DOHH2 (cell line): ENCODE results near the gene CDC42BPA.

ENCODE experiments used
- H3F3A ChIP-seq: fragments of 200-600 bp; sonication (generic), shearing (Covaris generic); 2 replicates; pipeline ENCODE4 v1.6.0; 2016; ENCODE audit warnings: antibody characterized with exemption, mild to moderate bottlenecking; ENCODE audit not compliant: control insufficient read depth, insufficient read depth
- H3K27ac ChIP-seq: fragments of 200-600 bp; sonication (generic); 2 replicates; pipeline ENCODE4 v1.5.1; 2014; ENCODE audit warnings: low read depth, mild to moderate bottlenecking, low read length, moderate library complexity
- H3K27me3 ChIP-seq: fragments of 200-600 bp; sonication (generic); 2 replicates; pipeline ENCODE4 v1.6.1; 2014; ENCODE audit warnings: mild to moderate bottlenecking, low read length, mixed read lengths; ENCODE audit not compliant: control insufficient read depth
- H3K36me3 ChIP-seq: fragments of 200-600 bp; sonication (generic); 2 replicates; pipeline ENCODE4 v1.6.1; 2014; ENCODE audit warnings: mild to moderate bottlenecking, low read length, moderate library complexity, mixed read lengths; ENCODE audit not compliant: control insufficient read depth
- H3K4me1 ChIP-seq: fragments of 200-600 bp; sonication (generic); 2 replicates; pipeline ENCODE4 v1.6.1; 2014; ENCODE audit warnings: mild to moderate bottlenecking, low read length, mixed read lengths; ENCODE audit not compliant: control insufficient read depth
- H3K4me2 ChIP-seq: fragments of 200-600 bp; sonication (generic); 2 replicates; pipeline ENCODE4 v1.6.0; 2014; ENCODE audit warnings: mild to moderate bottlenecking, low read length, moderate library complexity
- H3K4me3 ChIP-seq: fragments of 200-600 bp; sonication (generic); 2 replicates; pipeline ENCODE4 v1.5.1; 2014; ENCODE audit warnings: mild to moderate bottlenecking, low read length, mixed read lengths
- H3K79me2 ChIP-seq: fragments of 200-600 bp; sonication (generic); 2 replicates; pipeline ENCODE4 v1.6.1; 2014; ENCODE audit warnings: mild to moderate bottlenecking, low read length, mixed read lengths; ENCODE audit not compliant: control insufficient read depth
- H3K9me2 ChIP-seq: fragments of 200-600 bp; sonication (generic); replicated peaks from 2 replicates; pipeline ENCODE4 v1.6.1; 2014; ENCODE audit warnings: mild to moderate bottlenecking, low read length, mixed read lengths; ENCODE audit not compliant: control insufficient read depth
- H3K9me3 ChIP-seq: fragments of 200-600 bp; sonication (generic); 2 replicates; pipeline ENCODE4 v1.6.1; 2014; ENCODE audit warnings: antibody characterized with exemption, low read length, mixed read lengths; ENCODE audit not compliant: control insufficient read depth, insufficient read depth
- H4K20me1 ChIP-seq: fragments of 200-600 bp; sonication (generic); 2 replicates; pipeline ENCODE4 v1.6.0; 2014; ENCODE audit warnings: low read depth, mild to moderate bottlenecking, antibody characterized with exemption, low read length, moderate library complexity; ENCODE audit not compliant: control insufficient read depth, insufficient read depth
- EZH2phosphoT487 ChIP-seq: fragments of 200-600 bp; sonication (generic); IDR thresholded peaks from 2 replicates; pipeline ENCODE4 v1.6.1; 2017; ENCODE audit warnings: borderline replicate concordance, mild to moderate bottlenecking, antibody characterized with exemption, low read length, moderate library complexity, mixed read lengths
- TF ChIP-seq, protein P1 (sequence below): fragments of 200-600 bp; sonication (generic); IDR thresholded peaks from one replicate; pipeline ENCODE4 v1.5.1; 2014; ENCODE audit warnings: antibody characterized with exemption, mild to moderate bottlenecking, low read depth, low read length; ENCODE audit not compliant: poor library complexity, severe bottlenecking

CDC42BPA gene

DNA sequence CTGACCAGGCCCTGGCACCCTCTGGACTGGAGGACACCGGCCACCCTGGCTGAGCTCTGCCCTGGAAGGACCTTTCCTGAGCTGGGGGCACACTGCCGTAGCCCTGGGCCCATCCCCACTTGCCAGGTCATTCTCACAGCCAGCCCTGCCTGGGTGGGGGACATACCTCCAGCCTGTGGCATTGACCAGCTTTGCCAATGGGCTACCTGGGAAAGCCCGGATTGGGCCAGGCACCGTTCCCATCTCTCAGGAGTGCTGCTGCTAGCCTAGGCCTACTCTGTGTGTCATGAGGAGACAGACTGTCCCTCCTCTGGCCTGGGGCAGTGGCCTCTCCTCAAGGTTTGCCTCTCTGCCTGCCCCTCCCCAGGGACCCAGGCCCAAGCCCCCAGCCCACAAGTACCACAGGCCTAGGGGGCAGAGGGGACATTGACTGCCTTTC, 338.2 kb downstream of the CDC42BPA start:
- Histone ChIP-seq H3K4me1 (no peaks in the 10 kb centered on the region), H3F3A (no peaks in the 10 kb centered on the region), H3K27me3 (no peaks in the 10 kb centered on the region), H3K36me3 (no peaks in the 10 kb centered on the region), H3K27ac (no peak overlapping the region), H3K79me2 (no peaks in the 10 kb centered on the region), H3K4me2 (no peak overlapping the region), H3K9me2 (no peaks in the 10 kb centered on the region), H3K9me3 (no peaks in the 10 kb centered on the region), H4K20me1 (no peaks in the 10 kb centered on the region), H3K4me3 (no peak overlapping the region)
- TF ChIP-seq, protein P1, sequence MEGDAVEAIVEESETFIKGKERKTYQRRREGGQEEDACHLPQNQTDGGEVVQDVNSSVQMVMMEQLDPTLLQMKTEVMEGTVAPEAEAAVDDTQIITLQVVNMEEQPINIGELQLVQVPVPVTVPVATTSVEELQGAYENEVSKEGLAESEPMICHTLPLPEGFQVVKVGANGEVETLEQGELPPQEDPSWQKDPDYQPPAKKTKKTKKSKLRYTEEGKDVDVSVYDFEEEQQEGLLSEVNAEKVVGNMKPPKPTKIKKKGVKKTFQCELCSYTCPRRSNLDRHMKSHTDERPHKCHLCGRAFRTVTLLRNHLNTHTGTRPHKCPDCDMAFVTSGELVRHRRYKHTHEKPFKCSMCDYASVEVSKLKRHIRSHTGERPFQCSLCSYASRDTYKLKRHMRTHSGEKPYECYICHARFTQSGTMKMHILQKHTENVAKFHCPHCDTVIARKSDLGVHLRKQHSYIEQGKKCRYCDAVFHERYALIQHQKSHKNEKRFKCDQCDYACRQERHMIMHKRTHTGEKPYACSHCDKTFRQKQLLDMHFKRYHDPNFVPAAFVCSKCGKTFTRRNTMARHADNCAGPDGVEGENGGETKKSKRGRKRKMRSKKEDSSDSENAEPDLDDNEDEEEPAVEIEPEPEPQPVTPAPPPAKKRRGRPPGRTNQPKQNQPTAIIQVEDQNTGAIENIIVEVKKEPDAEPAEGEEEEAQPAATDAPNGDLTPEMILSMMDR = no peak
- TF ChIP-seq EZH2phosphoT487 = no peak

DNA sequence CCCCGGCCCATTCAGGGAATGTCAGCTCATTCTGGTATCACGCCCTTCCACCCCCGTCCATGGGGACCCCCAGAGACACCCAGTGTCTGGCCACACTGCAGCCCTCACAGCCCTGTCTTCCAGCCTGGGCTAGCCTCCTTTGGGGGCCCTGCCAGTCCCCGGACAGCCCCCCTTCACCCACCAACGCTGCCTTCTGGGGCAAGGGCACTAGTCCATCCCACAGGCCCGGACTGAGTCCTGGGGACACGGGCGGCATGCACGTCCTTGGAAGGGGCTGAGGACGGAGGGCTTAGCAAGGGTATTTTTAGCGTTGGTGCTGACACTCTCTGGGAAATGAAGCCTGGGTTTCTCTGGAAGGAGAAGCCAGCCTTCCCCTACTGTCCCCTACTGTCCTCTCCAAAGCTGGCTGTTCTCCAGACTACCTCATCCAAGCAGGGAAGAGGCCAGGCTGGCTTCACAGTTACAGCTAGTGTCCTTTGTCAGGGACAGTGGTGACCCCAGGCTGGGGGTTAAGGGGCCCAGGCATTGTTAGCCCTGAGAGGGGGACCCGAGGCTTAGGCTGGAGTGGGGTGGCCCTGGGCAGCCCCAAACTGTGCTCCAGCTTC, 338.7 kb downstream of the CDC42BPA start:
- Histone ChIP-seq H3K9me2 (no peaks in the 10 kb centered on the region), H3K4me1 (no peaks in the 10 kb centered on the region), H3K79me2 (no peaks in the 10 kb centered on the region), H3K27me3 (no peaks in the 10 kb centered on the region), H3K36me3 (no peaks in the 10 kb centered on the region), H3K4me2 (no peak overlapping the region), H3F3A (no peaks in the 10 kb centered on the region), H3K27ac (no peak overlapping the region), H4K20me1 (no peaks in the 10 kb centered on the region), H3K4me3 (no peak overlapping the region), H3K9me3 (no peaks in the 10 kb centered on the region)
- TF ChIP-seq, protein P1 = no peak
- TF ChIP-seq EZH2phosphoT487 = no peak

DNA sequence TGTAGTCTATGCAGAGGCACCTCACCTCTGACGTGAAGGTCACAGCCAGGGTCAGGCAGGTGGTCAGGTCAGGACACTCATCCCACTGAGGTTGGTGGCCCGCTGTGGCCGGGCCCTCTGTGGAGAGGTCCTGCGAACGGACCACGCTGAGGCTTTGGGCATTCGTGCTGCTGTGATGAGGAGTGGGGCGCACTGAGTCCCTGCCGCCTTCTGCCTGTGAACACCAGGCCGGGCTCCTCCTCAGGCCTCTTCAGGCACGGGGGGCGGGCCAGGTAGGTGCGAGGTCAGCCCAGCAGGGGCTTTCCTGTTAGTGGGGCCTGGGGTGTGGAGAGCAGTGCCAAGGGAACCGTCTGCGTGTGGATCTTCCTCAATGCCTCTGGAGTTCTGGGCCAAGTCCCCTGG, 339.2 kb downstream of the CDC42BPA start:
- Histone ChIP-seq H3K4me1 (no peaks in the 10 kb centered on the region), H3K27ac (no peak overlapping the region), H3K9me2 (no peaks in the 10 kb centered on the region), H3F3A (no peaks in the 10 kb centered on the region), H3K9me3 (no peaks in the 10 kb centered on the region), H3K79me2 (no peaks in the 10 kb centered on the region), H3K36me3 (no peaks in the 10 kb centered on the region), H3K27me3 (no peaks in the 10 kb centered on the region), H3K4me2 (no peak overlapping the region), H4K20me1 (no peaks in the 10 kb centered on the region), H3K4me3 (no peak overlapping the region)
- no peak for TF ChIP-seq EZH2phosphoT487
- TF ChIP-seq, protein P1 = no peak
